Spleen (tissue), 7 donors: ENCODE data around the gene PAK1.

ENCODE experiments used
- POLR2A ChIP-seq, 3 donors: fragments of 450-650 bp; IDR thresholded peaks; one replicate each; pipeline ENCODE4 v1.5.1; 2017; ENCODE audit warnings: antibody characterized with exemption in 3 of 3, mild to moderate bottlenecking in 1 of 3
- POLR2AphosphoS5 ChIP-seq, 3 donors: sonication (generic); formaldehyde crosslinking; IDR thresholded peaks; one replicate each; pipeline ENCODE4 v1.5.1; 2017; ENCODE audit warnings: antibody characterized with exemption in 3 of 3
- TF ChIP-seq, protein P1 (sequence below), 11 experiments: fragments of 200-600 bp in 7 of 11; fragments of 450-650 bp in 4 of 11; sonication (generic) in 4 of 11; IDR thresholded peaks in 8 of 11; conservative IDR thresholded peaks in 3 of 11; 1 replicate in 7 of 11; 2 replicates in 4 of 11; pipeline versions ENCODE4 v1.4.0 to v1.8.0; 2016 to 2021; ENCODE audit warnings: antibody characterized with exemption in 11 of 11, inconsistent platforms in 4 of 11, mild to moderate bottlenecking in 1 of 11
- donor health status: DM: no; HTN: no; CAD: no; lungs with moderate emphysema.
- donor health status: DM: no; HTN: no; CAD: no.
- donor health status: DM: no; HTN: no; CAD: no.

DNA sequence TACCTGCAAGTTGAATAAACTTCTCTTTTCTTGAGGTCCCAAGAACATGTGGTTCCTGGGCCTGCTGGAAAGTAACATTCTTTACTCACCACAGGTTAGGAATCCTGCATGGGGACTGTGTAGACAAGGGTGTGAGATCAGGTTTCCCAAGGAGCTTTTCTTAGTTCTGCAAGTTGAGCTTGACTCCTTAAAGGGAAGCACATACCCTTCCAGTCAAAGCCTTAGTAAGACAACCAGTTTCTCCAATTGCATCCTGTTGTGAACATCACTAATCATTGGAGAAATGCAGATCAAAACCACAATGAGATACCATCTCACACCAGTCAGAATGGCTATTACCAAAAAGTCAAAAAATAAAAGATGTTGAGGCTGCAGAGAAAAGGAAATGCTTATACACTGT is 48.3 kb upstream of the PAK1 start:
- TF ChIP-seq POLR2A (IDR thresholded peaks at IDR 0.05) (no peak), POLR2AphosphoS5 (IDR thresholded peaks at IDR 0.05) (no peak)
- TF ChIP-seq, protein P1, sequence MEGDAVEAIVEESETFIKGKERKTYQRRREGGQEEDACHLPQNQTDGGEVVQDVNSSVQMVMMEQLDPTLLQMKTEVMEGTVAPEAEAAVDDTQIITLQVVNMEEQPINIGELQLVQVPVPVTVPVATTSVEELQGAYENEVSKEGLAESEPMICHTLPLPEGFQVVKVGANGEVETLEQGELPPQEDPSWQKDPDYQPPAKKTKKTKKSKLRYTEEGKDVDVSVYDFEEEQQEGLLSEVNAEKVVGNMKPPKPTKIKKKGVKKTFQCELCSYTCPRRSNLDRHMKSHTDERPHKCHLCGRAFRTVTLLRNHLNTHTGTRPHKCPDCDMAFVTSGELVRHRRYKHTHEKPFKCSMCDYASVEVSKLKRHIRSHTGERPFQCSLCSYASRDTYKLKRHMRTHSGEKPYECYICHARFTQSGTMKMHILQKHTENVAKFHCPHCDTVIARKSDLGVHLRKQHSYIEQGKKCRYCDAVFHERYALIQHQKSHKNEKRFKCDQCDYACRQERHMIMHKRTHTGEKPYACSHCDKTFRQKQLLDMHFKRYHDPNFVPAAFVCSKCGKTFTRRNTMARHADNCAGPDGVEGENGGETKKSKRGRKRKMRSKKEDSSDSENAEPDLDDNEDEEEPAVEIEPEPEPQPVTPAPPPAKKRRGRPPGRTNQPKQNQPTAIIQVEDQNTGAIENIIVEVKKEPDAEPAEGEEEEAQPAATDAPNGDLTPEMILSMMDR (IDR thresholded peaks at IDR 0.05 in 8 of 11, conservative IDR thresholded peaks at IDR 0.05 in 3 of 11): no peak
